GM18511 (cell line): Measurements from ENCODE around the gene GNAI3.
A peak's percentile ranks its signal among the peaks of the same experiment; 100 is the strongest.

Experiments
- ATAC-seq: cut with Tn5 transposase; IDR thresholded peaks from one replicate; pipeline ENCODE4 v1.9.1; 2021; ENCODE audit warnings: mild to moderate bottlenecking, moderate library complexity; ENCODE audit not compliant: unreplicated experiment

Gene GNAI3

GRCh38 chr1:109523706-109524105, 24.7 kb upstream of the GNAI3 start:
- ATAC-seq, result no peak

GRCh38 chr1:109527098-109527811, 21.2 kb upstream of the GNAI3 start:
- peak; percentile 69 for ATAC-seq

GRCh38 chr1:109527846-109528695, 20.3 kb upstream of the GNAI3 start:
- no peak for ATAC-seq

- ATAC-seq, result no peak
Observed at GRCh38 chr1:109528712-109529111, 19.7 kb upstream of the GNAI3 start.

- no peak for ATAC-seq
Observed at GRCh38 chr1:109529881-109530456, 18.4 kb upstream of the GNAI3 start.

- no peak for ATAC-seq
Observed at GRCh38 chr1:109530457-109531087, 17.8 kb upstream of the GNAI3 start.

GRCh38 chr1:109531380-109531779, 17.0 kb upstream of the GNAI3 start:
- no peak for ATAC-seq

- ATAC-seq, result no peak
Observed at GRCh38 chr1:109531826-109532364, 16.5 kb upstream of the GNAI3 start.

GRCh38 chr1:109532365-109533136, 15.9 kb upstream of the GNAI3 start:
- peak; percentile 87 for ATAC-seq

- no peak for ATAC-seq
Observed at GRCh38 chr1:109534307-109534858, 14.0 kb upstream of the GNAI3 start.

- ATAC-seq, result no peak
Observed at GRCh38 chr1:109535481-109535880, 12.9 kb upstream of the GNAI3 start.

- no peak for ATAC-seq
Observed at GRCh38 chr1:109535971-109536491, 12.4 kb upstream of the GNAI3 start.

GRCh38 chr1:109537450-109538178, 10.8 kb upstream of the GNAI3 start:
- ATAC-seq, result no peak

GRCh38 chr1:109538827-109539555, 9.4 kb upstream of the GNAI3 start:
- ATAC-seq, result no peak

- ATAC-seq, result no peak
Observed at GRCh38 chr1:109539676-109540075, 8.7 kb upstream of the GNAI3 start, which contains the start of gene GPR61. Gene GPR61 (plus strand): TSS chr1:109539872. CDS start chr1:109543023, 3,151 bp downstream.

- ATAC-seq, result no peak
Observed at GRCh38 chr1:109541102-109541501, 7.3 kb upstream of the GNAI3 start.

- ATAC-seq, result no peak
Observed at GRCh38 chr1:109542657-109543056, 5.8 kb upstream of the GNAI3 start.

GRCh38 chr1:109543283-109543987, 5.0 kb upstream of the GNAI3 start:
- ATAC-seq, result no peak
